GM12801 (cell line): ENCODE measurements around the gene PRR18.

ENCODE experiments used
- CTCF ChIP-seq: IDR thresholded peaks from one replicate; pipeline ENCODE4 v1.5.1; 2011; ENCODE audit warnings: control low read depth; ENCODE audit not compliant: insufficient read length; ENCODE audit errors: extremely low read depth

The PRR18 gene

GRCh38 chr6:166308033-166308768 is at the start of gene PRR18:
TSS of gene PRR18 (minus strand) at chr6:166308392. CDS start at chr6:166308142, 250 bp downstream.
- no peak for TF ChIP-seq CTCF

GRCh38 chr6:166355552-166355951 is 47.4 kb upstream of the PRR18 start:
- no peak for TF ChIP-seq CTCF

- TF ChIP-seq CTCF: no peak
Measured at GRCh38 chr6:166354965-166355364, 46.8 kb upstream of the PRR18 start.

GRCh38 chr6:166354143-166354542 is 46.0 kb upstream of the PRR18 start:
- TF ChIP-seq CTCF: no peak

GRCh38 chr6:166353507-166353906 is 45.3 kb upstream of the PRR18 start:
- no peak for TF ChIP-seq CTCF

GRCh38 chr6:166352923-166353322 is 44.7 kb upstream of the PRR18 start:
- no peak for TF ChIP-seq CTCF

- no peak for TF ChIP-seq CTCF
Measured at GRCh38 chr6:166351715-166352285, 43.6 kb upstream of the PRR18 start.
